IMR-90 (cell line): Measurements from ENCODE around the gene ADAMTS9. TPM values are rescaled to one million over a fixed set of nuclear protein-coding genes. Genes with fewer than 3 reads are reported as not detected.

Experiments used
- ATAC-seq: fragments of 200-7000 bp; cut with Tn5 transposase; 2 replicates; pipeline ENCODE4 v1.9.1; 2020; ENCODE audit warnings: low read depth, mild to moderate bottlenecking, moderate library complexity
- BruUV-seq: library from RNA; stranded (reverse); fragments of 400-500 nt; replicated peaks from 2 replicates; lab custom pipeline; 2021; lab: Mats Ljungman, UMichigan
- CTCF ChIA-PET: fragments of 300-600 bp; formaldehyde crosslinking; extraction: SDS; loops from one replicate; lab custom pipeline; 2021; ENCODE audit warnings: antibody characterized with exemption; lab: Yijun Ruan, JAX
- POLR2A ChIA-PET: fragments of 300-600 bp; sonication (Branson Sonifier 250); formaldehyde crosslinking; loops from one replicate; lab custom pipeline; 2022; ENCODE audit warnings: antibody characterized with exemption; ENCODE audit not compliant: unreplicated experiment; lab: Charles Lee
- DNase-seq: peaks from one replicate; pipeline ENCODE4 v3.0.0; 2013
- H2AFZ ChIP-seq: replicated peaks from 2 replicates; pipeline ENCODE3; 2013; ENCODE audit warnings: low read length, mild to moderate bottlenecking; ENCODE audit not compliant: poor library complexity
- H2AK5ac ChIP-seq: 2 replicates; pipeline ENCODE4 v1.6.1; 2013; ENCODE audit warnings: low read depth, low read length, inconsistent platforms
- H2AK9ac ChIP-seq: replicated peaks from 2 replicates; pipeline ENCODE3; 2013; ENCODE audit warnings: mild to moderate bottlenecking, low read depth, low read length, moderate library complexity; ENCODE audit not compliant: poor library complexity
- H2BK120ac ChIP-seq: 2 replicates; pipeline ENCODE4 v1.6.1; 2013; ENCODE audit warnings: low read depth, low read length, inconsistent platforms
- H2BK15ac ChIP-seq: 3 replicates; pipeline ENCODE4 v1.6.1; 2013; ENCODE audit warnings: low read depth, low read length, inconsistent platforms
- H2BK20ac ChIP-seq: 2 replicates; pipeline ENCODE4 v1.6.1; 2013; ENCODE audit warnings: low read depth, mild to moderate bottlenecking, inconsistent platforms, low read length, moderate library complexity
- H2BK5ac ChIP-seq: 2 replicates; pipeline ENCODE4 v1.6.1; 2013; ENCODE audit warnings: mild to moderate bottlenecking, low read depth, low read length, inconsistent platforms; ENCODE audit not compliant: poor library complexity, severe bottlenecking
- H3K14ac ChIP-seq: replicated peaks from 2 replicates; pipeline ENCODE4 v1.6.1; 2013; ENCODE audit warnings: low read depth, low read length, inconsistent platforms
- H3K18ac ChIP-seq: 2 replicates; pipeline ENCODE4 v1.6.1; 2013; ENCODE audit warnings: low read depth, low read length, control low read depth
- H3K23ac ChIP-seq: 2 replicates; pipeline ENCODE4 v1.6.1; 2013; ENCODE audit warnings: low read depth, low read length, inconsistent platforms
- H3K27ac ChIP-seq: 2 replicates; pipeline ENCODE4 v1.5.1; 2013; ENCODE audit warnings: mild to moderate bottlenecking, control low read depth, low read length; ENCODE audit not compliant: insufficient read depth
- H3K27me3 ChIP-seq: 2 replicates; pipeline ENCODE4 v1.6.1; 2013; ENCODE audit warnings: low read length; ENCODE audit not compliant: control insufficient read depth, insufficient read depth
- H3K36me3 ChIP-seq: 2 replicates; pipeline ENCODE4 v1.6.1; 2013; ENCODE audit warnings: low read length, mixed read lengths; ENCODE audit not compliant: control insufficient read depth, insufficient read depth
- H3K4ac ChIP-seq: 2 replicates; pipeline ENCODE4 v1.6.1; 2013; ENCODE audit warnings: low read depth, low read length, inconsistent platforms
- H3K4me1 ChIP-seq: 2 replicates; pipeline ENCODE4 v1.6.1; 2013; ENCODE audit warnings: low read length, mixed read lengths; ENCODE audit not compliant: control insufficient read depth, insufficient read depth
- H3K4me2 ChIP-seq: 2 replicates; pipeline ENCODE4 v1.6.1; 2013; ENCODE audit warnings: low read depth, mild to moderate bottlenecking, control low read depth, low read length, moderate library complexity
- H3K4me3 ChIP-seq: 2 replicates; pipeline ENCODE4 v1.5.1; 2013; ENCODE audit warnings: low read depth, mild to moderate bottlenecking, control low read depth, low read length, moderate library complexity; ENCODE audit not compliant: insufficient read depth
- H3K56ac ChIP-seq: 2 replicates; pipeline ENCODE4 v1.6.1; 2013; ENCODE audit warnings: low read length, inconsistent platforms; ENCODE audit not compliant: insufficient read depth; ENCODE audit errors: extremely low read depth
- H3K79me1 ChIP-seq, 2 experiments: 2 replicates each; pipeline ENCODE4 v1.6.1; 2013; ENCODE audit warnings: low read length in 2 of 2, inconsistent platforms in 1 of 2, low read depth in 1 of 2
- H3K9ac ChIP-seq: 2 replicates; pipeline ENCODE4 v1.6.1; 2013; ENCODE audit warnings: low read depth, low read length, control low read depth
- H3K9me1 ChIP-seq: 2 replicates; pipeline ENCODE4 v1.6.1; 2013; ENCODE audit warnings: low read length, inconsistent platforms; ENCODE audit not compliant: insufficient read depth
- H3K9me3 ChIP-seq: 2 replicates; pipeline ENCODE4 v1.6.1; 2013; ENCODE audit warnings: low read length; ENCODE audit not compliant: control insufficient read depth, insufficient read depth
- H4K20me1 ChIP-seq: 2 replicates; pipeline ENCODE4 v1.6.1; 2013; ENCODE audit warnings: low read length, inconsistent platforms; ENCODE audit not compliant: insufficient read depth
- H4K5ac ChIP-seq: 2 replicates; pipeline ENCODE4 v1.6.1; 2013; ENCODE audit warnings: mild to moderate bottlenecking, low read depth, low read length, control low read depth
- H4K8ac ChIP-seq, 2 experiments: 2 replicates each; pipeline ENCODE4 v1.6.1; 2013; ENCODE audit warnings: low read depth in 2 of 2, low read length in 2 of 2, control low read depth in 1 of 2, inconsistent platforms in 1 of 2
- H4K91ac ChIP-seq: 2 replicates; pipeline ENCODE4 v1.6.1; 2013; ENCODE audit warnings: low read depth, low read length, inconsistent platforms; ENCODE audit not compliant: insufficient read depth
- BHLHE40 ChIP-seq: fragments of 150-350 bp; IDR thresholded peaks from 2 replicates; pipeline ENCODE4 v1.6.1; 2016; ENCODE audit warnings: mild to moderate bottlenecking, low read depth, low read length
- CHD1 ChIP-seq: IDR thresholded peaks from 2 replicates; pipeline ENCODE4 v1.6.1; 2012; ENCODE audit warnings: low read depth, low read length, improper control_type of control experiment
- ELK1 ChIP-seq: fragments of 150-350 bp; IDR thresholded peaks from 2 replicates; pipeline ENCODE4 v1.6.1; 2016; ENCODE audit warnings: low read depth, mild to moderate bottlenecking, low read length, moderate library complexity, borderline replicate concordance
- MAZ ChIP-seq: IDR thresholded peaks from 2 replicates; pipeline ENCODE4 v1.6.1; 2012; ENCODE audit warnings: low read depth, mild to moderate bottlenecking, low read length, improper control_type of control experiment, moderate library complexity, borderline replicate concordance
- MXI1 ChIP-seq: IDR thresholded peaks from 2 replicates; pipeline ENCODE4 v1.6.1; 2012; ENCODE audit warnings: low read depth, mild to moderate bottlenecking, low read length, moderate library complexity, borderline replicate concordance
- NFE2L2 ChIP-seq: fragments of 150-350 bp; IDR thresholded peaks from 2 replicates; pipeline ENCODE4 v1.6.1; 2016; ENCODE audit warnings: low read depth, mild to moderate bottlenecking, low read length
- RAD21 ChIP-seq: IDR thresholded peaks from 2 replicates; pipeline ENCODE4 v1.6.1; 2012; ENCODE audit warnings: low read length, improper control_type of control experiment
- SMC3 ChIP-seq: fragments of 150-350 bp; IDR thresholded peaks from 2 replicates; pipeline ENCODE4 v1.6.1; 2016; ENCODE audit warnings: low read depth, mild to moderate bottlenecking, antibody characterized with exemption, low read length, moderate library complexity
- USF2 ChIP-seq: fragments of 150-350 bp; IDR thresholded peaks from 2 replicates; pipeline ENCODE4 v1.6.1; 2017; ENCODE audit warnings: mild to moderate bottlenecking, antibody characterized with exemption, low read length, low read depth
- WGBS, 2 experiments: methylation state at CpG; one replicate each; pipeline versions ENCODE4 v1.1.5 to v1.1.7; 2013; ENCODE audit warnings: missing lambda C conversion rate in 2 of 2; ENCODE audit not compliant: insufficient read length in 1 of 2; ENCODE audit errors: extremely low coverage in 2 of 2; 5-methylcytosine and 5-hydroxymethylcytosine counted together
- dilution Hi-C: fragments of 300-500 bp; cut with HindIII; formaldehyde crosslinking; loops from one replicate; pipeline ENCODE4 v1.14.3; 2018; ENCODE audit warnings: low sequenced_read_pairs; ENCODE audit not compliant: unreplicated experiment
- in situ Hi-C: fragments of 300-500 bp; cut with MboI; formaldehyde crosslinking; loops from 3 replicates; pipeline ENCODE4 v1.14.3; 2019; ENCODE audit warnings: low sequenced_read_pairs, inconsistent platforms, mixed read lengths
- intact Hi-C: fragments of 100-400 bp; cut with micrococcal nuclease; formaldehyde crosslinking; loops from 2 replicates; pipeline ENCODE4 v1.10.0; 2022
- polyA plus RNA-seq, 3 experiments: library from polyadenylated mRNA; depleted of rRNA; stranded (reverse); fragments of >200 nt; gene quantifications; 2 replicates each; pipeline ENCODE4 v1.2.3, GENCODE V29; 2012; ENCODE audit warnings: low replicate concordance in 1 of 3
- total RNA-seq: library from RNA; depleted of rRNA; stranded (reverse); fragments of >200 nt; gene quantifications from 2 replicates; pipeline ENCODE4 v1.2.3, GENCODE V29; 2012

ADAMTS9 gene
- total and polyA plus RNA-seq, 2 of the 4 experiments (the other 2 are of a cell fraction): 0.55 to 1.1 TPM

DNA sequence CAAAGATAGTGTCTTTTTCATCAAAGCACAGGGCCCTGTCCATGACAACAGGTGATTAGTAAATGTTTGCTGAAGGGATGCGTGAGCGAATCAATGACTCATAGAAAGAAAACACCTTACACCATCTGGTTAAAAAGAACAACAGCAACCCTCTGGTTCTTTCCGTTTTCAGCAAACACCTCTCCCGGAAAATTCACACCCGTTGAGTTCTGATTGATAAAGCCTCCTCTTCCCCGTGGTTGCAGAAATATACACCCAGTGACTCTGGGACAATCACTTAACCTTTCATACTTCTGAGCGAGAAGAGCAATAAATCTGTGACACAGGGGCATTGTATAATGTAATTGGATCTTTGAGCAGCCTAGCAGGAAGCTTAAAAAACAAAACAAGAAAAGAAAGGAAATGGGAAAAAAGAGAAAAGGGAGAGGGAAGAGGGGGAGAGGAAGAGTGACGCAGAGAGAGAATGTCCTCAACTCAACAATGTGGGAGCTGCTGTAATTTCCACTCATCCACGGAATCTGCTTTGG lies 37.6 kb downstream of the ADAMTS9 start:
- BruUV-seq: no TSS peak
- Histone ChIP-seq H4K91ac (no peak overlapping the region), H3K56ac (no peak overlapping the region), H3K27ac (peak overlapping the region; percentile 49; the same call in 1 of the 2 replicates), H2BK120ac (no peak overlapping the region), H3K18ac (no peak overlapping the region), H3K9me3 (no peaks in the 10 kb centered on the region), H2AK5ac (no peak overlapping the region), H3K23ac (no peak overlapping the region), H2AFZ (no peak overlapping the region), H4K5ac (no peak overlapping the region), H4K20me1 (no peaks in the 10 kb centered on the region), H3K4me3 (no peak overlapping the region), H3K4me2 (no peak overlapping the region), H3K9me1 (no peaks in the 10 kb centered on the region; the same call in 1 of the 2 replicates), H3K79me1 (no peaks in the 10 kb centered on the region), H3K36me3 (peaks cover 12% of the 10 kb centered on the region), H3K4ac (no peak overlapping the region), H3K9ac (peak overlapping the region; percentile 52; the same call in 1 of the 2 replicates), H3K27me3 (no peaks in the 10 kb centered on the region), H2BK20ac (no peak overlapping the region), H2BK15ac (no peak overlapping the region), H2BK5ac (no peak overlapping the region), H4K8ac (no peak overlapping the region), H2AK9ac (no peak overlapping the region), H3K4me1 (peaks cover 4% of the 10 kb centered on the region), H3K14ac (no peak overlapping the region)
- WGBS, 2 experiments: 60% methylated on average over 1 of the region's 9 CpGs; no CpG with 5 or more reads in 1 of the 2 experiments
- intact Hi-C loops: no loop called here
- DNase-seq (no peak), ATAC-seq (no peak)
- ChIA-PET POLR2A (no interaction called here), CTCF (interaction anchor here (0.6 kb wide), 1 partner anchor 81 kb away, joined by 3 read pairs; no protein-coding TSS in a partner anchor)
- TF ChIP-seq USF2 (no peak), ELK1 (no peak), BHLHE40 (no peak), NFE2L2 (no peak), CHD1 (no peak), SMC3 (no peak), MAZ (no peak), MXI1 (no peak), RAD21 (no peak)
- dilution Hi-C loops: no loop called here
- in situ Hi-C loops: no loop called here
